ENCODE data around the gene UPK3BL1.
"Not testable (repeated sequence)": the region's sequence is repeated elsewhere in the genome, so short reads cannot be mapped to it uniquely, and the experiment has no call there.

The UPK3BL1 gene, protein sequence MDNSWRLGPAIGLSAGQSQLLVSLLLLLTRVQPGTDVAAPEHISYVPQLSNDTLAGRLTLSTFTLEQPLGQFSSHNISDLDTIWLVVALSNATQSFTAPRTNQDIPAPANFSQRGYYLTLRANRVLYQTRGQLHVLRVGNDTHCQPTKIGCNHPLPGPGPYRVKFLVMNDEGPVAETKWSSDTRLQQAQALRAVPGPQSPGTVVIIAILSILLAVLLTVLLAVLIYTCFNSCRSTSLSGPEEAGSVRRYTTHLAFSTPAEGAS

DNA sequence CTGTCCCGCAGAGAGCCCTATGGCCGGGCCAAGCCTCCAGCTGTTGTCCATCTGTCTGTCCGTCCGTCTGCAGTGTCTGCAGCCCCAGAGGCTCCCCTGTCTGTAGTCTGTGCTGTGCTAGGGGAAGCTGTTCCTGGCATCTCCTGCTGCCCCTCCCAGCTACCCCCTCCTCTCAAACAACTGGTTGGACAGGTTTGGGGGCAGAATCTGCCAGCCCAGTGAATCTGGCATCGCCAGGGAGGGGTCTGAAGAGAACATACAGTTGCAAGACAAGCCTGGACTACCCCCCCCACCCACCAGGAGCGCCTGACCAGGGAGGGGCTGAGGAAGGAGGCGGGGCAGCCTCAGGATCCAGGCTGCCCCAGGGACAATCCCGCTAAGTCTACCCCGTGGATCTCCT is at the start of gene UPK3BL1:
Gene UPK3BL1, minus strand, starts transcription at position 101 of the 400 bp plus-strand sequence. Its CDS starts 50 bp downstream, at position 51.
- not testable (repeated sequence) for DNase-seq (ENCODE audit: low read depth); H3K4me3 ChIP-seq (ENCODE audit: low read depth, low read length)

DNA sequence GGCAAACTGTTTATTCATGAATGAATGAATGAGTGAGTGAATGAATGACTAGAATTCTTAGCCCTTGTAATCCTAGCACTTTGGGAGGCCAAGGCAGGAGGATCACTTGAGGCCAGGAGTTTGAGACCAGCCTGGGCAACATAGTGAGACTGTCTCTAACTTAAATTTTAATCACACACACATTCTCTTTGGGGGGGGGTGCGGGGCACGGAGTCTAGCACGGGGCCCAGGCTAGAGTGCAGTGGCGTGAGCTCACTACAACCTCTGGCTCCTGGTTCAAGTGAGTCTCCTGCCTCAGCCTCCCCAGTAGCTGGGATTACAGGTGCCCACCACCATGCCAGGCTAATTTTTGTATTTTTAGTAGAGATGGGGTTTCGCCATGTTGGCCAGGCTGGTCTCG is 48.0 kb upstream of the UPK3BL1 start:
- not testable (repeated sequence) for H3K4me3 ChIP-seq (ENCODE audit: low read depth, low read length); DNase-seq (ENCODE audit: low read depth)

GRCh38 chr7:102689436-102690282 is 47.1 kb upstream of the UPK3BL1 start:
- H3K4me3 ChIP-seq (ENCODE audit: low read depth, low read length); DNase-seq (ENCODE audit: low read depth): not testable (repeated sequence)

- not testable (repeated sequence) for DNase-seq (ENCODE audit: low read depth); H3K4me3 ChIP-seq (ENCODE audit: low read depth, low read length)
These were observed 45.9 kb upstream of the UPK3BL1 start for GRCh38 chr7:102688299-102689036.

DNA sequence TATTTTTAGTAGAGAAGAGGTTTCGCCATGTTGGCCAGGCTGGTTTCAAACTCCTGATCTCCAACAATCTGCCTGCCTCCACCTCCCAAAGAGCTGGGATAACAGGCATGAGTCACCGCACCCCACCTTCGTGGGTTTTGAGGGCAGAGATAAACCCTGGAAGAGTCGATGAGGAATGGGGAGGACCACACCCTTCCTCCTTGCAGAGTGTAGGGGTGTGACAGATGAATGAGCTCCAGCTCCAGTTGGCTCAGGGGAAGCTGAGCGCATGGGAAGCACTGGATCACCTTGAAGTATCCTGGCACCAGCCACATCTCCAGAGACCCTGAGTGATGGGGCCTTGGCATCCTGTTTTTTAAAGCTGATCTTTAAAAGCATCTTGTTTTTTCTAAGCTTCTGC is 40.0 kb upstream of the UPK3BL1 start:
- not testable (repeated sequence) for H3K4me3 ChIP-seq (ENCODE audit: low read depth, low read length); DNase-seq (ENCODE audit: low read depth)

DNA sequence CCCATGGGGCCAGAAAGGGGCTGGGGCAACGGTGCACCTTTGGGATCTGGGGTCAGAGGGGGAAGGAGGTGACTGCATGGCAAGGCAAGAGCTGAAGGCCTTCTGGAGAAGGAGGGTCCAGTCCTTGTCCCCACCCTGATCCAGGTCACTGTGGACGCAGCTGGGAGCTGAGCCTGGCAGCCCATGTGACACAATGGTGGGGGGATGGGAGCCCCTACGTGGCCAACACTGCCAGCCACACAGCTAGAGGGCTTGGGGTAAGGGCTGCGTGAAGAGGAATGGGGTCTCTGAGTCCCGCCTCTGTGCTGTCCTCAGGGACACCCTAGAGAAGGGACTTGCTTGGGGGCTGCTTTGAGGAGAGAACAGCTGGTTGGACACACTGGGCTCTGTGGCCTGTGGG is 38.2 kb upstream of the UPK3BL1 start:
- not testable (repeated sequence) for DNase-seq (ENCODE audit: low read depth); H3K4me3 ChIP-seq (ENCODE audit: low read depth, low read length)

DNA sequence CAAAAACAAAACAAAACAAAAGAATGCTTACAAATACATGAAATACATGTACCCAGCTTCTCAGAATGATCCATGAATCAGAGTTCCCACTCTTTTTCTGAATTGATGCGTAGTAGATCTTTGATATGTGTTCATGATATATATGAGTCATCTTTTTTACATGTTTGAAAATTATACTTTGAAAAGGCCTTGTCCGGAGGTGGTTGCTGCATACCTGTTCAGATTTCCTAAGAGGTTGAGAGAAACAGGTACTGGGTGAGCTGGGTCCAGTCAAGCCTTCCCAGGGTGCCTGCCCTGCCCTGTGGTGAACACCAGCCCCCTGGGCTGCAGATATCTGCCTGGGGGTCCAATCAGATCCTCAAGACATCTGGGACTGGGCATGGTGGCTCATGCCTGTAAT is 33.0 kb upstream of the UPK3BL1 start:
- H3K4me3 ChIP-seq (ENCODE audit: low read depth, low read length); DNase-seq (ENCODE audit: low read depth): not testable (repeated sequence)

DNA sequence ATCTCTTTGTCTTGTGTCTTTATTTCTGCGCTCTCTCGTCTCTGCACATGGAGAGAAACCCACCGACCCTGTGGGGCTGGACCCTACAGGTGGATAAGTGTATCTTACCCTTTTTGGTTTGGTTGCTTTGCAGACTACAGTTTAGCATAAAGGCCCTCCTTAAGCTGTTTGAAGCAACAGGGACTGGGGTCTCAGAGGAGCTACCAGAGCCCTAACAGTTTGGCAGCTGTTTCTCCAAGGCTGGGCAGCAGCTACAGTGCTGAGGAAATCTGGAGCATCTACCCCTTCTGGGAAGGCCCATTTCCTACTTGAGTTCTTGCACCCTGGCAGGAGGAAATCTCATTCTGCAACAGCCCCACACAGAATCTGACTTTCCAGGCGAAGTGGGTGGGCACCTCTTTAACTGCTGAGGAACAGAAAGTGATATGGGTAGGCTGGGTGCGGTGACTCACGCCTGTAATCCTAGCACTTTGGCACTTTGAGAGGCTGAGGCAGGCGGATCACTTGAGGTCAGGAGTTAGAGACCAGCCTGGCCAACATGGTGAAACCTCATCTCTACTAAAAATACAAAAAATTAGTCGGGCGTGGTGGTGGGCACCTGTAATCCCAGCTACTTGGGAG is 31.0 kb upstream of the UPK3BL1 start:
- DNase-seq (ENCODE audit: low read depth), result not testable (repeated sequence)

DNA sequence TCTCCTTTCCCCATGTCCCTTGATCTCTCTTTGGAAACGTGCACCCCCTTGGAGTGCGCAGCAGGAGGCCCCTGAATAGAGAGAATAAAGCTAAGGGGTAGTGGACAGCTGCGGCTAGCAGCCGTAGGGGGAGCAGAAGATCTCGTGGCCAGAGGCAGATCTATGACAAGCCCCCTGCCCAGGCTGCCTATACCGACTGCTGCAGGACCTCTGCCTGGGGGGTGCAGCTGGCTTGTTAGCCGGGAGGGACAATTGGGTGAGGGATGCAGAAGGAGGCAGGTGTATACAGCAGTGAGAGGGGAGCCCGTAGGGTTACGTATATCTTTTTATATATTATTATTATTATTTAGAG is 29.3 kb upstream of the UPK3BL1 start:
- not testable (repeated sequence) for DNase-seq (ENCODE audit: low read depth); H3K4me3 ChIP-seq (ENCODE audit: low read depth, low read length)

More for the DNA sequence above, 31.0 kb upstream of the UPK3BL1 start:
- H3K4me3 ChIP-seq (ENCODE audit: low read depth, low read length), result not testable (repeated sequence)

GRCh38 chr7:102671166-102671955 is 28.8 kb upstream of the UPK3BL1 start, which contains the start of gene POLR2J2:
POLR2J2 (minus strand) TSS chr7:102671663; CDS start chr7:102671601, 62 bp downstream.
- not testable (repeated sequence) for DNase-seq (ENCODE audit: low read depth)
- H3K4me3 ChIP-seq (ENCODE audit: low read depth, low read length), result peak within 1 kb of the TSS; percentile 51
- TF ChIP-seq, protein P1, sequence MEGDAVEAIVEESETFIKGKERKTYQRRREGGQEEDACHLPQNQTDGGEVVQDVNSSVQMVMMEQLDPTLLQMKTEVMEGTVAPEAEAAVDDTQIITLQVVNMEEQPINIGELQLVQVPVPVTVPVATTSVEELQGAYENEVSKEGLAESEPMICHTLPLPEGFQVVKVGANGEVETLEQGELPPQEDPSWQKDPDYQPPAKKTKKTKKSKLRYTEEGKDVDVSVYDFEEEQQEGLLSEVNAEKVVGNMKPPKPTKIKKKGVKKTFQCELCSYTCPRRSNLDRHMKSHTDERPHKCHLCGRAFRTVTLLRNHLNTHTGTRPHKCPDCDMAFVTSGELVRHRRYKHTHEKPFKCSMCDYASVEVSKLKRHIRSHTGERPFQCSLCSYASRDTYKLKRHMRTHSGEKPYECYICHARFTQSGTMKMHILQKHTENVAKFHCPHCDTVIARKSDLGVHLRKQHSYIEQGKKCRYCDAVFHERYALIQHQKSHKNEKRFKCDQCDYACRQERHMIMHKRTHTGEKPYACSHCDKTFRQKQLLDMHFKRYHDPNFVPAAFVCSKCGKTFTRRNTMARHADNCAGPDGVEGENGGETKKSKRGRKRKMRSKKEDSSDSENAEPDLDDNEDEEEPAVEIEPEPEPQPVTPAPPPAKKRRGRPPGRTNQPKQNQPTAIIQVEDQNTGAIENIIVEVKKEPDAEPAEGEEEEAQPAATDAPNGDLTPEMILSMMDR (IDR thresholded peaks at IDR 0.05; ENCODE audit: control insufficient read depth, extremely low read depth, insufficient read depth), result 0 out of 2 replicates have a peak, but pooled peaks have one; percentile 16

DNA sequence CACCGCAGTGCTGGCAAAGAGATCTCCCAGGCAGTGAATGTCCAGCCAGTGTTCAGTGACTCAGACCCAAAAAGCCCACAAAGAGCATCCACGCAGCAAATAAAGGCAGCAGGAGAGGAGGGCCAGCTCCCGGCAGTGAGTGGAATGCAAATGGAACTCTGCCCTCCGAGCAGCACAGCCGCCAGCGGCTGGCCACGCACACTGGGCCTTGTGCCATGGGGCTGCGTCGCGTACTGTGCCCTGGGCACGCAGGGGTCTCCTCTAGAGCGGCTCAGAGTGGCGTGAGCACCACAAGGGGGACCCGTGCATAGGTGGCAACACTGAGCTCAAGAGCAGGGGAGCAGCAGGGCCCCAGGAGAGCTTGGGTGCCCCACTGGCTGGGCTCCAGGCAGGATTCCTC is 24.9 kb upstream of the UPK3BL1 start:
- not testable (repeated sequence) for H3K4me3 ChIP-seq (ENCODE audit: low read depth, low read length); DNase-seq (ENCODE audit: low read depth)

- H3K4me3 ChIP-seq (ENCODE audit: low read depth, low read length); DNase-seq (ENCODE audit: low read depth): not testable (repeated sequence)
These were observed 24.3 kb upstream of the UPK3BL1 start for GRCh38 chr7:102666850-102667249.

DNA sequence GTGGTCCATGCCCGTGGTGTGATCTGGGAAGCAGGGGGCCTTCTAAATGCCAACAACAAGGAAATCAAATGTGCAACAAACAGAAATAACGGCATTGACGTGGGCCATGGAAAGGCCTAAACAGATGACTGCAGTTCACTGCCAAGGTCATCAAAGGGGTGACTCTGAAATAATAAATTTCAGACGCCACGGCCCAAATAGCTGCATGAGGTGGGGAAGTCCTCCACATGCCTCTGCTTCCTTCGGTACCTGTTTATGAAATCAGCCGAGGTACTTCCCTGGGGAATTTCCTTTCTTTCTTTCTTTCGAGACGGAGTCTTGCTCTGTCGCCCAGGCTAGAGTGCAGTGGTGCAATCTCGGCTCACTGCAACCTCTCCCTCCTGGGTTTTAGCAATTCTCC is 22.2 kb upstream of the UPK3BL1 start:
- not testable (repeated sequence) for DNase-seq (ENCODE audit: low read depth); H3K4me3 ChIP-seq (ENCODE audit: low read depth, low read length)

GRCh38 chr7:102649924-102650323 is 7.3 kb upstream of the UPK3BL1 start, which contains the start of gene SPDYE2B:
SPDYE2B (plus strand) TSS chr7:102650319; CDS start chr7:102652349, 2,030 bp downstream.
- not testable (repeated sequence) for H3K4me3 ChIP-seq (ENCODE audit: low read depth, low read length); DNase-seq (ENCODE audit: low read depth)

- not testable (repeated sequence) for DNase-seq (ENCODE audit: low read depth); H3K4me3 ChIP-seq (ENCODE audit: low read depth, low read length)
These were observed 5.2 kb upstream of the UPK3BL1 start for GRCh38 chr7:102647813-102648212.

- DNase-seq (ENCODE audit: low read depth), result not testable (repeated sequence)
These were observed 813 bp upstream of the UPK3BL1 start for GRCh38 chr7:102643404-102643803.

GRCh38 chr7:102638848-102639247 is 3.7 kb downstream of the UPK3BL1 start:
- DNase-seq (ENCODE audit: low read depth); H3K4me3 ChIP-seq (ENCODE audit: low read depth, low read length): not testable (repeated sequence)

More at GRCh38 chr7:102643404-102643803, 813 bp upstream of the UPK3BL1 start:
- not testable (repeated sequence) for H3K4me3 ChIP-seq (ENCODE audit: low read depth, low read length)
